ENCODE results near the gene RCHY1.

The RCHY1 gene

GRCh38 chr4:75497133-75497532 lies 17.1 kb downstream of the RCHY1 start:
- Histone ChIP-seq H2AFZ (ENCODE audit: low read depth, low read length) (no peak overlapping the region), H3K79me2 (ENCODE audit: insufficient read depth, low read length) (peaks cover 23% of the 10 kb centered on the region), H3K27ac (ENCODE audit: low read length) (no peak overlapping the region), H3K4me1 (ENCODE audit: insufficient read depth, low read length) (no peaks in the 10 kb centered on the region), H3K27me3 (ENCODE audit: insufficient read depth, low read length, poor library complexity) (no peaks in the 10 kb centered on the region), H3K9ac (ENCODE audit: low read depth, low read length) (no peak overlapping the region), H3K9me3 (ENCODE audit: insufficient read depth, low read length, severe bottlenecking) (no peaks in the 10 kb centered on the region), H3K36me3 (ENCODE audit: insufficient read depth, low read length) (peaks cover 34% of the 10 kb centered on the region), H3K4me3 (ENCODE audit: low read depth in 1 of 2, low read length in 2 of 2) (no peak overlapping the region), H4K20me1 (ENCODE audit: insufficient read depth, low read length) (peaks cover 8% of the 10 kb centered on the region; the same call in 1 of the 2 replicates), H3K4me2 (ENCODE audit: insufficient read depth, low read length) (no peak overlapping the region)
- ATAC-seq (ENCODE audit: insufficient read depth, low read depth) (no peak), DNase-seq (no peak)
- TF ChIP-seq EZH2 (IDR thresholded peaks at IDR 0.05; ENCODE audit: borderline replicate concordance, low read depth, low read length, severe bottlenecking) (no peak), CTCF (IDR thresholded peaks at IDR 0.05; ENCODE audit: borderline replicate concordance, extremely low read depth, low read length, poor library complexity, severe bottlenecking) (no peak)

- ATAC-seq (ENCODE audit: insufficient read depth, low read depth): no peak
- H3K27me3 ChIP-seq (ENCODE audit: insufficient read depth, low read length, poor library complexity): no peaks in the 10 kb centered on the region
- H3K9me3 ChIP-seq (ENCODE audit: insufficient read depth, low read length, severe bottlenecking): no peaks in the 10 kb centered on the region
- DNase-seq: no peak
- no peak overlapping the region for H3K27ac ChIP-seq (ENCODE audit: low read length)
- H3K79me2 ChIP-seq (ENCODE audit: insufficient read depth, low read length): peaks cover 23% of the 10 kb centered on the region
- H3K36me3 ChIP-seq (ENCODE audit: insufficient read depth, low read length): peaks cover 37% of the 10 kb centered on the region
- H4K20me1 ChIP-seq (ENCODE audit: insufficient read depth, low read length): peaks cover 8% of the 10 kb centered on the region; the same call in 1 of the 2 replicates
- TF ChIP-seq EZH2 (IDR thresholded peaks at IDR 0.05; ENCODE audit: borderline replicate concordance, low read depth, low read length, severe bottlenecking) (no peak), CTCF (IDR thresholded peaks at IDR 0.05; ENCODE audit: borderline replicate concordance, extremely low read depth, low read length, poor library complexity, severe bottlenecking) (no peak)
- no peak overlapping the region for H3K4me3 ChIP-seq (ENCODE audit: low read depth in 1 of 2, low read length in 2 of 2)
- H3K4me1 ChIP-seq (ENCODE audit: insufficient read depth, low read length): no peaks in the 10 kb centered on the region
- H3K9ac ChIP-seq (ENCODE audit: low read depth, low read length): no peak overlapping the region
- H3K4me2 ChIP-seq (ENCODE audit: insufficient read depth, low read length): no peak overlapping the region
- no peak overlapping the region for H2AFZ ChIP-seq (ENCODE audit: low read depth, low read length)
Measured at GRCh38 chr4:75496406-75496805, 17.8 kb downstream of the RCHY1 start.

GRCh38 chr4:75495476-75495875 lies 18.7 kb downstream of the RCHY1 start:
- Histone ChIP-seq H3K9me3 (ENCODE audit: insufficient read depth, low read length, severe bottlenecking) (no peaks in the 10 kb centered on the region), H3K79me2 (ENCODE audit: insufficient read depth, low read length) (peaks cover 23% of the 10 kb centered on the region), H3K4me3 (ENCODE audit: low read depth in 1 of 2, low read length in 2 of 2) (no peak overlapping the region), H4K20me1 (ENCODE audit: insufficient read depth, low read length) (peaks cover 8% of the 10 kb centered on the region; the same call in 1 of the 2 replicates), H3K9ac (ENCODE audit: low read depth, low read length) (no peak overlapping the region), H3K4me1 (ENCODE audit: insufficient read depth, low read length) (no peaks in the 10 kb centered on the region), H3K27ac (ENCODE audit: low read length) (no peak overlapping the region), H3K27me3 (ENCODE audit: insufficient read depth, low read length, poor library complexity) (no peaks in the 10 kb centered on the region), H2AFZ (ENCODE audit: low read depth, low read length) (no peak overlapping the region), H3K36me3 (ENCODE audit: insufficient read depth, low read length) (peaks cover 44% of the 10 kb centered on the region), H3K4me2 (ENCODE audit: insufficient read depth, low read length) (no peak overlapping the region)
- ATAC-seq (ENCODE audit: insufficient read depth, low read depth) (no peak), DNase-seq (no peak)
- TF ChIP-seq EZH2 (IDR thresholded peaks at IDR 0.05; ENCODE audit: borderline replicate concordance, low read depth, low read length, severe bottlenecking) (no peak), CTCF (IDR thresholded peaks at IDR 0.05; ENCODE audit: borderline replicate concordance, extremely low read depth, low read length, poor library complexity, severe bottlenecking) (no peak)

GRCh38 chr4:75494563-75494962 lies 19.6 kb downstream of the RCHY1 start:
- H3K4me3 ChIP-seq (ENCODE audit: low read depth in 1 of 2, low read length in 2 of 2): no peak overlapping the region
- H3K27me3 ChIP-seq (ENCODE audit: insufficient read depth, low read length, poor library complexity): no peaks in the 10 kb centered on the region
- H3K79me2 ChIP-seq (ENCODE audit: insufficient read depth, low read length): peaks cover 23% of the 10 kb centered on the region
- H3K9ac ChIP-seq (ENCODE audit: low read depth, low read length): no peak overlapping the region
- no peak overlapping the region for H2AFZ ChIP-seq (ENCODE audit: low read depth, low read length)
- TF ChIP-seq EZH2 (IDR thresholded peaks at IDR 0.05; ENCODE audit: borderline replicate concordance, low read depth, low read length, severe bottlenecking): no peak
- peaks cover 8% of the 10 kb centered on the region; the same call in 1 of the 2 replicates for H4K20me1 ChIP-seq (ENCODE audit: insufficient read depth, low read length)
- H3K27ac ChIP-seq (ENCODE audit: low read length): no peak overlapping the region
- H3K4me2 ChIP-seq (ENCODE audit: insufficient read depth, low read length): no peak overlapping the region
- no peaks in the 10 kb centered on the region for H3K9me3 ChIP-seq (ENCODE audit: insufficient read depth, low read length, severe bottlenecking)
- DNase-seq (no peak), ATAC-seq (ENCODE audit: insufficient read depth, low read depth) (no peak)
- no peaks in the 10 kb centered on the region for H3K4me1 ChIP-seq (ENCODE audit: insufficient read depth, low read length)
- peaks cover 48% of the 10 kb centered on the region for H3K36me3 ChIP-seq (ENCODE audit: insufficient read depth, low read length)
